HG02852 (cell line): ENCODE results near the gene AQP5.

ENCODE experiments used
- ATAC-seq: cut with Tn5 transposase; IDR thresholded peaks from one replicate; pipeline ENCODE4 v1.9.1; 2021; ENCODE audit warnings: mild to moderate bottlenecking, moderate library complexity; ENCODE audit not compliant: unreplicated experiment

Gene AQP5

DNA sequence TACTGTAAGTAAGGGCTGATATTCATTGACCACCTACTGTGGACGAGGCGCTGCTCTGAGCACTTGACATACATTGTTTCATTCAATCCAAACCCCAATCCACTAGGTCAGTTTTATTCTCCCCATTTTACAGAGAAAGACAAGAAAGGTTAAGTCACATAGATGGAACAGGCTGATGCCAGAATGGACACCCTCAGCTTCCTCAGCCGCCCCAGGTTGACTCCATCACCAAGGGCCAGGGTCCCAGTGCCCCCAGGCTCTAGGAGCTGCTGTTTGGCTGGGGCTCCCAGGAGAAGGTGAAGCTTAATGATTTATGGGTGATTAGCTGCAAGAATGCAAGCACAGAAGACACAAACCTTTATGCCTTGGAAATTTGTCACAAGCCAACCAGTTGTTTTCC, 11.8 kb upstream of the AQP5 start:
- no peak for ATAC-seq

GRCh38 chr12:49950273-49951251, 11.1 kb upstream of the AQP5 start, which contains the start of gene AQP2:
TSS of gene AQP2 (plus strand) at chr12:49950737. CDS start at chr12:49950831, 94 bp downstream.
- no peak for ATAC-seq

GRCh38 chr12:49951411-49952240, 10.0 kb upstream of the AQP5 start:
- ATAC-seq = no peak

GRCh38 chr12:49952391-49953055, 9.1 kb upstream of the AQP5 start:
- ATAC-seq = no peak

DNA sequence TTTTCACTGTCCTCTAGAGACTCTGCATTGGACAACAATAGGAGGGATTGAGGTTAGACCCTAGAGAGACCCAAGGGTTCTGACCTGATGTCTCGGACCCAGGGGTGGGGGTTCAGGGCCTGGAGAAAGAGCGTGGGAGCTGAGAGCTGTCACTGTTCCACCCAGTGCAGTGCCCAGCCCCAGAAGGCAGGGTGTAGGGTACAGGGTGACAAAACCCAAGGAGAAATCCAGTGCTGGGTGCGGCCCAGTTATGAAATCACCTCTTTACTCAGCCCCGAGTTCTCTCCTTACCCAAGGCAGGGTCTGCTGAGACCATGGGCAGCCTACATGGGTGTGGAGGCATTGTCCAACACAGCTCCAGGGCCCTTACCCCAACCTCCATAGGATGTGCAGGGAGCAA, 8.5 kb upstream of the AQP5 start:
- ATAC-seq = no peak

- ATAC-seq = no peak
Observed at GRCh38 chr12:49953961-49954846, 7.5 kb upstream of the AQP5 start.

DNA sequence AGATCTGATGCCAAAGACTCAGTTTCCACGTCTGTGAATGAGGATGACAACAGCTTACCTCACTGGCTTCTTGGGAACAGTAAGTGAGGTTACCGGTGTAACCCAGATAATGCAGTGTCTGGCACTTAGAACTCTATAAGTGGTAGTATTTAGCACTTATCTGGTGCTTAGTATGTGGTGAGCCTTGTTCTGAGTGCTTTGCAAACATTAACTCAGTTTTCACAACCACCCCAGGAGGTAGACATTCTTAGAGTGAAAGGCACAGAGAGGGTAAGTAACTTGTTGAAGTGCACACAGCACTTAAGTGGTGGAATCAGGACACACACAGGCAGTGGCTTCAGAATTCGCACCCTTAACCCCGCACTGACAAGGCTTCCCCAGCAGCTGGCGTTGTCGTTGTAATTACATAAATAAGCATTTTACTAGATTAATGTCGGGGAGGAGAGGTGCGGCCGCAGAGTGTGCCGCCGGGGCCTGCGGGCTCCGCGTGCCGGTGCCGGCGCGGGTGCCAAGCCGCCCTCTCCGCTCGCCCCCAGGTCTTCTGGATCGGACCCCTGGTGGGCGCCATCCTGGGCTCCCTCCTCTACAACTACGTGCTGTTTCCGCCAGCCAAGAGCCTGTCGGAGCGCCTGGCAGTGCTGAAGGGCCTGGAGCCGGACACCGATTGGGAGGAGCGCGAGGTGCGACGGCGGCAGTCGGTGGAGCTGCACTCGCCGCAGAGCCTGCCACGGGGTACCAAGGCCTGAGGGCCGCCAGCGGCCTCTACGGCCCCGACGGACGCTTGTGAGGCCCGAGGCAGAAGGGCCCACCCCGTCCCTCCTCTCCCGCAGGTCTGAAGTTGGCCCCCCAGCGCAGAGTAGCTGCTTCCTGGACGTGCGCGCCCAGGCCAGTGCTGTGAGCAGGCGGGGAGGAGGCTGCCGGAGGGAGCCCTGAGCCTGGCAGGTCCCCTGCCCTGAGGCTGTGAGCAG, 6.5 kb upstream of the AQP5 start:
- no peak for ATAC-seq

GRCh38 chr12:49955899-49956662, 5.6 kb upstream of the AQP5 start:
- no peak for ATAC-seq

DNA sequence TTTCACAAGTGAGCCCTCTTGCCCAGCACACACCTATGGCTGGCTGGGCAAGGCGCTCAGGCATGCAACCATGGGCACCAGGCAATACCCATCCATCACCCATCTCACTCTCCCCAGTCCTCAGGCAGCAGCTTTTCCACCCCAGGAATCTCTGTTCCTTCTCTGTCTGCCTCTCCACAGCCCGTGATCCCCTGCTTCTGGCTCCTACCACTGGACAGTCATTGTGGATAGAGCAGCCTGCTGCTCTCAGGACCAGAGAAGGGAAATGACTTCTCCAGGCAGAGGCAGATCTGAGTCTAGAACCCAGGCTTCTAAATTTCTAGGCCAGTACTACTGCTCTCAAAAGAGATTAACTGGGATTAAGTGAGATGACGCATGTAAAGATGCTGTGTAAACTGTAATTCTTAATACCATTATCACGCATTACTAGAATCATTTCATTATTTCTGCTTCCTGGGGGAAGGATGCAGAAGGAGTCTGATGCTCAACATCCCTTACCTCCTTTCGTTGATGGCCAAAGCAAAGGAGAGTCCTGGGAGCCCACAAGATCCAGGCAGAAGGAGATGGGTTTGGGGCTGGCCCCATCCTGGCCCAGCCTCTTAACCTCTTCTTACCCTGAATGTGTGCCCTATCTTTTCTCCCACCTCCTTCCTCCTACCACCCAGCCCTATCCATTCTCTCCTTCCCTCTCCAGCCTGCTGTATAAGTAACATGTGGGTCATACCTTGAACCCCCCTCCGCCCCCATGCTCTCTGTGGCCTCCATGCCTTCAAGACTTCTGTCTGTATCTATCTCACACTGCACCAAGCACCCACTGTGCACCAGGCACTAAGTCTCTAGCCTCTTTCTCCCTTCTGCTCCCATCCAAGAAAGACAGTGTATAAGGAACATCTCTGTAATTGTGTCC, 4.8 kb upstream of the AQP5 start:
- no peak for ATAC-seq

DNA sequence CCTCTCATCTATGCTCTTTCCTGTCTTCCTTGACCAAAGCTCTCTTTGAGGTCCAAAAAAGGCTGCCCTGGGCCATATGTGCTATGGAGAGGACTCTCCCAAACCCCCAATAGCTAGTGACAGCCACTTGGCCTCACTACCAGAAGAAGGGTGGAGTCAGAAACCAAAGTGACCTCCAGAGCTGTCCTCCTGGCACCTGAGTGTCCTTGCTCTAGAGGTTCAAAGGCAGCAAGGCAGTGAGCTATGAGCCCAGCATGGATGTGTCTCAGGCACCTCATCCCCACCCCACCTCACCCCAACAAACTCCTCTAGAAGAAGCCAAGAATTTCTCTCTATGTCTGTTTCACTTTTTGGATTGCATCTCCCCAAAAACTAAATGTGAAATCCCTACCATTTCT, 4.1 kb upstream of the AQP5 start:
- ATAC-seq = no peak

GRCh38 chr12:49959685-49960473, 1.8 kb upstream of the AQP5 start:
- ATAC-seq = no peak

DNA sequence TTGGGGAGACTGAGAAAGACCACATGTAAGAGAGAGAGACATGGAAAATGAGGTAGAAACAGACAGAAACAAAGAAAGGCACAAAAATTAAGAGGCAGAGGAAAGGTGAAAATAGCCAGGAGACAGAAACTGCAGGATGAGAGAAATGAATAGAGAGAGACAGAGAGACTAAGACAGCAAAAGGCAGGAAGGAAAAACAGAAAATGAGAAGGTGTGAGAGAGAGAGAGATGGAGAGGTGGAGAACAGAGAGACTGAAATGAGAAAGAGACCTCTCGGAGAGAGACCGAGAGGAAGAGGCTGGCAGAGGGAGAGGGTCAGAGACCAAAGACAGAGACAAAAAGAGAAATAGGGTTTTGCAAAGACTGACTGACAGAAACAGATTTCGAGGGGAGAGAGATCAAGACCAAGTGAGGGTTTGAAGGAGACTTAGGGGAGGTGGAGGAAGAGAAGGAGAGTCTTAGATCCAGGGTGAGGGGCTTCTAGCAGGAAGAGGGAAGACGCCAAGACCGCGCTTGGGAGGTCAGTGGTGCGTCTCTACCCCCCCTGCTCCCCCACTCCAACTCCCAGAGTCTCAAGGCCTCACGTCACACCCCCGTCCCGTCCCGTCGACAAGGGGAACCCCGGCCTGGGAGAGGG, 1.1 kb upstream of the AQP5 start:
- no peak for ATAC-seq

DNA sequence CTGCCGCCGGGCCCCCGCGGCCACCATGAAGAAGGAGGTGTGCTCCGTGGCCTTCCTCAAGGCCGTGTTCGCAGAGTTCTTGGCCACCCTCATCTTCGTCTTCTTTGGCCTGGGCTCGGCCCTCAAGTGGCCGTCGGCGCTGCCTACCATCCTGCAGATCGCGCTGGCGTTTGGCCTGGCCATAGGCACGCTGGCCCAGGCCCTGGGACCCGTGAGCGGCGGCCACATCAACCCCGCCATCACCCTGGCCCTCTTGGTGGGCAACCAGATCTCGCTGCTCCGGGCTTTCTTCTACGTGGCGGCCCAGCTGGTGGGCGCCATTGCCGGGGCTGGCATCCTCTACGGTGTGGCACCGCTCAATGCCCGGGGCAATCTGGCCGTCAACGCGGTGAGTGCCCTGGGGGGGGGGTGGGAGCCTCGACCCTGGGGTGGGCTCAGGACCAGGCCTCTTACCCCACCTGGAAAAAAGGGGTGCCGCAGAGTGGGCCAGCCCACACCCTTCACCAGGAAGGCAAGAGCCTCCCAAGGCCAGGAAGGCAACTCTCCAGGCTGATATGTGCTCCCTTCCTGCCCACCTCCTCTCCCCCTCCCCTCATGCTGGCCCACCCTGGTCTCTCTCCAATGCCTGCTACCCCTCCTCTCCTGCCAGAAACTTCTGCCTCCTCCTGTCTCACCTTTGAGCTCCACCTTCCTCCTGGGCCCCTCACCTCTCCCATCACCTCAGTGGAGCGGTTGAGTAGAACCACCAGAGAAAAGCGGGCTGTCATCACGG, 507 bp downstream of the AQP5 start:
- ATAC-seq = no peak

GRCh38 chr12:49962861-49963765, 1.4 kb downstream of the AQP5 start:
- ATAC-seq = no peak
